OCI-LY1 (cell line): Measurements from ENCODE around the gene ULK4.

Experiments used
- H2AFZ ChIP-seq: fragments of 200-600 bp; sonication (generic), shearing (Covaris generic); 2 replicates; pipeline ENCODE4 v1.6.0; 2014; ENCODE audit warnings: antibody characterized with exemption, mild to moderate bottlenecking, low read length
- H3F3A ChIP-seq: fragments of 200-600 bp; sonication (generic), shearing (Covaris generic); 2 replicates; pipeline ENCODE4 v1.6.0; 2014; ENCODE audit warnings: mild to moderate bottlenecking, antibody characterized with exemption, low read length, moderate library complexity; ENCODE audit not compliant: insufficient read depth
- H3K27ac ChIP-seq: fragments of 200-600 bp; sonication (generic); 2 replicates; pipeline ENCODE4 v1.5.1; 2014; ENCODE audit warnings: low read length, mixed run types, mild to moderate bottlenecking, low read depth; ENCODE audit not compliant: poor library complexity, severe bottlenecking
- H3K27me3 ChIP-seq: fragments of 200-600 bp; sonication (generic); 2 replicates; pipeline ENCODE4 v1.6.0; 2014; ENCODE audit warnings: antibody characterized with exemption, mild to moderate bottlenecking, low read length, moderate library complexity; ENCODE audit not compliant: insufficient read depth
- H3K36me3 ChIP-seq: fragments of 200-600 bp; sonication (generic); 2 replicates; pipeline ENCODE4 v1.6.1; 2014; ENCODE audit warnings: mild to moderate bottlenecking, antibody characterized with exemption, low read length, moderate library complexity, mixed read lengths; ENCODE audit not compliant: insufficient read depth
- H3K4me1 ChIP-seq: fragments of 200-600 bp; sonication (generic); 2 replicates; pipeline ENCODE4 v1.5.1; 2014; ENCODE audit warnings: mild to moderate bottlenecking, low read length, moderate library complexity; ENCODE audit not compliant: insufficient read depth, severe bottlenecking
- H3K4me2 ChIP-seq: fragments of 200-600 bp; sonication (generic), shearing (Covaris generic); 2 replicates; pipeline ENCODE4 v1.6.1; 2014; ENCODE audit warnings: low read length
- H3K4me3 ChIP-seq: fragments of 200-600 bp; sonication (generic); 2 replicates; pipeline ENCODE4 v1.5.1; 2014; ENCODE audit warnings: low read length, low read depth, mild to moderate bottlenecking, mixed read lengths; ENCODE audit not compliant: poor library complexity, severe bottlenecking
- H3K79me2 ChIP-seq: fragments of 200-600 bp; shearing (Covaris generic); 2 replicates; pipeline ENCODE4 v1.6.1; 2016; ENCODE audit warnings: mixed run types, low read length, mixed read lengths; ENCODE audit not compliant: insufficient read depth
- H3K9ac ChIP-seq: fragments of 200-600 bp; sonication (generic), shearing (Covaris generic); 2 replicates; pipeline ENCODE4 v1.6.1; 2014; ENCODE audit warnings: mild to moderate bottlenecking, low read length, mixed read lengths
- H3K9me2 ChIP-seq: fragments of 200-600 bp; sonication (generic), shearing (Covaris generic); 2 replicates; pipeline ENCODE4 v1.6.1; 2014; ENCODE audit warnings: low read depth, mild to moderate bottlenecking, low read length, mixed read lengths
- H3K9me3 ChIP-seq: fragments of 200-600 bp; shearing (Covaris generic); 2 replicates; pipeline ENCODE4 v1.6.1; 2014; ENCODE audit warnings: low read length, mixed read lengths
- H4K20me1 ChIP-seq: fragments of 200-600 bp; sonication (generic), shearing (Covaris generic); 2 replicates; pipeline ENCODE4 v1.6.0; 2016; ENCODE audit warnings: mild to moderate bottlenecking, low read length; ENCODE audit not compliant: insufficient read depth
- EZH2 ChIP-seq: fragments of 200-600 bp; sonication (generic), shearing (Covaris generic); IDR thresholded peaks from 2 replicates; pipeline ENCODE4 v1.8.0; 2017; ENCODE audit warnings: borderline replicate concordance, mixed run types, mild to moderate bottlenecking, antibody characterized with exemption, low read length, moderate library complexity, mixed read lengths
- TF ChIP-seq, protein P1 (sequence below): fragments of 200-600 bp; sonication (generic), shearing (Covaris generic); IDR thresholded peaks from 2 replicates; pipeline ENCODE4 v1.5.1; 2017; ENCODE audit warnings: mild to moderate bottlenecking, antibody characterized with exemption, low read length, moderate library complexity, mixed read lengths

The ULK4 gene

DNA sequence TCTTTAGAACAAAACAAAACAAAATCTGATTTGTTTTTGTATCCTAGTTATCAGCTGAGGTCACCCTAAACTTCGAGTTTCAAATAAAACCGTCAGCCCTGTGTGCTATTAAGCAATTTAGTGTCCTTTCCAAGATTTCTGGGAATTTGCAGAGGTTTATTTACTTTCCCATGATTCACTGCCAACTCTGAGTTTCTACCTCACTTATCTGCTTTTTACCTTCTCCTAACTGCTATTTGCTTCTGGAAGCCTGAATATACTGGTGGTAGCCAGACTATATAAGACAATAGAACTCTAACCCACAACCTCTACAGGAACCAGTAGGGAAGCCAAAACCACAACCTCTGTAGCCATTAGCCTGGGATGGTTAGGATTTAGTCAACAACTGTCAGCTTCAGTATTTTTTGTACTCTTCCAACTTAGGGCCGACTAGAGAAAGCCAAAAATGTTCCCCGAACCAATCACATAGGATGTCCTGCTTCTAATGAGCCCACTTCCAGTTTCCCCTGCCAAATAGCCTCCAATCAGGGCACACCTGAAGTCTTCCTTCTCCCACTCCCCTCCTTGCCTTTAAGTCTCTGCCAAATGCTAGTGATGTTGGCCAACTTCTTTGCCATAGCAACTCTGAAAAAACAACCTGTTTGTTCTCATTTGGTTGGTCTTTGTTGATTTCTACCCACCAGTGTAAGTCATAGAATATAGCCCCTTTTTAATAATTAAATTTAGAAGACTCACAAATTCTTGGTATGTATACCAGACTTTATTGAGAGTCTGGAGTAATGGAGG lies 273.1 kb downstream of the ULK4 start:
- Histone ChIP-seq H3K4me2 (no peak overlapping the region), H2AFZ (no peak overlapping the region), H3K4me1 (no peaks in the 10 kb centered on the region), H3K36me3 (no peaks in the 10 kb centered on the region), H3K9ac (no peak overlapping the region), H3K79me2 (no peaks in the 10 kb centered on the region), H4K20me1 (no peaks in the 10 kb centered on the region), H3K27ac (no peak overlapping the region), H3F3A (no peaks in the 10 kb centered on the region), H3K9me3 (no peaks in the 10 kb centered on the region), H3K9me2 (no peaks in the 10 kb centered on the region), H3K27me3 (no peaks in the 10 kb centered on the region), H3K4me3 (no peak overlapping the region)
- TF ChIP-seq EZH2 = no peak
- TF ChIP-seq, protein P1, sequence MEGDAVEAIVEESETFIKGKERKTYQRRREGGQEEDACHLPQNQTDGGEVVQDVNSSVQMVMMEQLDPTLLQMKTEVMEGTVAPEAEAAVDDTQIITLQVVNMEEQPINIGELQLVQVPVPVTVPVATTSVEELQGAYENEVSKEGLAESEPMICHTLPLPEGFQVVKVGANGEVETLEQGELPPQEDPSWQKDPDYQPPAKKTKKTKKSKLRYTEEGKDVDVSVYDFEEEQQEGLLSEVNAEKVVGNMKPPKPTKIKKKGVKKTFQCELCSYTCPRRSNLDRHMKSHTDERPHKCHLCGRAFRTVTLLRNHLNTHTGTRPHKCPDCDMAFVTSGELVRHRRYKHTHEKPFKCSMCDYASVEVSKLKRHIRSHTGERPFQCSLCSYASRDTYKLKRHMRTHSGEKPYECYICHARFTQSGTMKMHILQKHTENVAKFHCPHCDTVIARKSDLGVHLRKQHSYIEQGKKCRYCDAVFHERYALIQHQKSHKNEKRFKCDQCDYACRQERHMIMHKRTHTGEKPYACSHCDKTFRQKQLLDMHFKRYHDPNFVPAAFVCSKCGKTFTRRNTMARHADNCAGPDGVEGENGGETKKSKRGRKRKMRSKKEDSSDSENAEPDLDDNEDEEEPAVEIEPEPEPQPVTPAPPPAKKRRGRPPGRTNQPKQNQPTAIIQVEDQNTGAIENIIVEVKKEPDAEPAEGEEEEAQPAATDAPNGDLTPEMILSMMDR = no peak

DNA sequence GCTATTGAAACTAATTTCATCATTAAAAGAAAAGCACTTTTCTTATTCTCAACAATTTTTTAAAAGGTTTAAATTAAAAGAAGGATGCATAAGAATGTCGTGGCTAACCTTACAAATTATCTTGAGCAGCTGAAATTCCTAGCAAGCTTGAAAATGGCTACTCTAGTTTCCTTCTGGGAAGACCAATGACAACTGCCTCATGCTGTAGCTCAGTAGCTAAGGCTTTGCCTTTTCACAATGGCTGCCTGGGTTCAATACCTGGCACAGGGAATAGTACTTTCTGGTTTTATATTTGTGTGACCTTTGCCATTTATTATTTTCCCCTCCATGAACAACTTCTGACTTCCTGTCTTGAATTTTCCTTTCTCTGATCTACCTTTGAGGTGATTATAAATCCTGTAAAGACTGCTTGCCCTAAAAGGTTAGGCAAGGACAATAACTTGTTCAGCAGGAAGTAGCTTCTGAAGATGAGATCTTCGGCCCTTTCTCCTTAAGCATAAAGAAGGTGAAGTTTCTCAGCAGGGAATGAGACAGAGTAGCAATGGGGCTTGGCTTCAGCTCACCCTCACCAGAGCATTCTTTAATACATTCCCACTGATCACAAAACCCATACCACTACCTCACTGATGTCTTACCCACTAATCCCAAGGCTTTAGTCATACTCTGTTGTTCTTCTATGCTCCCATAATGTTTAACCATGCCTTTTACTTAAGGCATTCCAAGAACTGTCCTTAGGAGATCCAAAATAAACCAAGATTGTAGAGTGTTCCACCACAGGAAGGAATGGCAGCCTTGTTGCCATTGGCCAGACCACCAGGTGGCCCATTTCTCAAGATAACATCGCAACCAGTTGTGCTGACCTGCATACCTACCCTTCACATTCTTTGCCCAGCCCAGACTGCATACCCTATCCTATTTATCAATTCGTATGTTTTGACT lies 276.8 kb downstream of the ULK4 start:
- Histone ChIP-seq H4K20me1 (no peaks in the 10 kb centered on the region), H3K9me3 (no peaks in the 10 kb centered on the region), H3K9ac (no peak overlapping the region), H3K27ac (no peak overlapping the region), H3F3A (no peaks in the 10 kb centered on the region), H3K79me2 (no peaks in the 10 kb centered on the region), H2AFZ (no peak overlapping the region), H3K27me3 (no peaks in the 10 kb centered on the region), H3K4me3 (no peak overlapping the region), H3K4me1 (no peaks in the 10 kb centered on the region), H3K9me2 (no peaks in the 10 kb centered on the region), H3K36me3 (no peaks in the 10 kb centered on the region), H3K4me2 (no peak overlapping the region)
- no peak for TF ChIP-seq EZH2
- TF ChIP-seq, protein P1 = no peak

DNA sequence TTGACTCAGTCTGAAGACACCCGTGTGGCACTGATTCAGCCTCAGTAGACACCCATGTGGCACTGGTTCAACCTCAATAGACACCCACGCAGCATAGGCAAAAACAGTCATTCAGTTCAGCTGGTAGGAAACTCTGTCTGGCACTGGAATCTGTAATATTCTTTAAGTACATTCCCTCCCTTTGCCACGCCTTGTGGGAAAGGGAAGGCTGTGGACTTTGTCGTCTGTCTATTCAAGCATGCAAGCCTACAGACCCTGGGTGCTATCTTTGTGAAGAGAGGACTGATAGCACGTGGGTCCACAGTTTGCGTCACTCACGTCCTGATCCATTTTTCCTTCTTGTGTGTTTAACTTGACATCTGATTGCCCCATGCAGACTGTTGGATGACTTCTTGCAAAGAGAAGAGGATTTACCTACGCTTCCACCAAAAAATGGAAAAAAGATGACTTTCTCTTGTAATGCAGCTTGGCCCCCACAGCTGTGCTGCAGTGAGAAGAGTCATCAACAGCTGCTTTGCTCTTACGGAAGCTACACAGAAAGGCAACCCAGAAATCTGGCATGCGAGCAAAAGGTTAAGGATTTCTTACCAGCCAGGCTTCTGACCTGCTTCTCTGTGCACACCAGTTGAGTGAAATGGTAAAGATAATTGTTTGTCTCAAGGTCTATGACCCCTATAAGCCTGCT lies 278.1 kb downstream of the ULK4 start:
- no peak overlapping the region for H3K4me2 ChIP-seq
- no peaks in the 10 kb centered on the region for H3K9me3 ChIP-seq
- H4K20me1 ChIP-seq = no peaks in the 10 kb centered on the region
- H2AFZ ChIP-seq = no peak overlapping the region
- H3K4me3 ChIP-seq = no peak overlapping the region
- no peaks in the 10 kb centered on the region for H3K4me1 ChIP-seq
- H3K9me2 ChIP-seq = no peaks in the 10 kb centered on the region
- H3K27me3 ChIP-seq = no peaks in the 10 kb centered on the region
- no peaks in the 10 kb centered on the region for H3F3A ChIP-seq
- H3K36me3 ChIP-seq = no peaks in the 10 kb centered on the region
- H3K27ac ChIP-seq = no peak overlapping the region
- H3K9ac ChIP-seq = no peak overlapping the region
- H3K79me2 ChIP-seq = no peaks in the 10 kb centered on the region
- TF ChIP-seq, protein P1 = no peak
- TF ChIP-seq EZH2 = no peak
